ENCODE measurements around the gene TXNDC2.

TXNDC2 gene

DNA sequence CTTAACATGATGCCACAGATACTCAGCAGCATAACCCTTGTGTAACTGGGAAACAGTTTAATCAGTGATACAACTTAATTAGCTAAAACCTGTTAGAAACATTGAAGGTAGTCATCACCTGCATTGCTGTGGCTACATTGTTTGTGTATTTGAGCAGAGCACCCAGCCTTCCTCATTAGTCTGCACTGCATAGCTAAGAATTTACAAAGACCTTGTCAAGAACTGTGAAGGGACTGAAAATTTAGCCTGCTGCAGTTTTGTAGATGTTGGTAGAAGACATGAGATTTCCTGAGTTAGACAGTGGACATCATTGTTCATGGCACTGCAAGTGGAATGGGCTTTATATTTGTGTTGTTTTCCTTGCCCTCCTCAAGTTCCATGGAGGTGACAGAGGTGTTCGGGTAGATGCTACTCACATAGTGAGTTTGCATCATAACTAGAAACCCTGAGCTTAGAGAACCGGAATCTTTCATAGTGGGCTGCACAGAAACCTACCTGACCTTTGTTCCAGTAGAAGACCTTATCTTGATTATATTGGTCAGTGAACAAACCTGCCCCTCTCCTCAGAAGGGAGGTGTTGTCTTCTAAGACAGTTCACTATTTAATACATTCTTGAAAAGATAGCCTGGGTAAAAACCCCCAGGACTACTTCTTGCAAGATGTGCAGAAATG, 40.6 kb downstream of the TXNDC2 start:
- Histone ChIP-seq H3K27ac (peak overlapping the region; percentile 52 to 64), H3K4me1 (peaks cover 0 to 98% (median 33%) of the 10 kb centered on the region in 4 donors), H3K4me3 (no peak overlapping the region), H3K36me3 (no peaks in the 10 kb centered on the region), H3K27me3 (no peaks in the 10 kb centered on the region), H3K9me3 (no peaks in the 10 kb centered on the region)
- intact Hi-C loops (cut with DNase I; ENCODE audit: low total_unique reads): no loop called here
- TF ChIP-seq, protein P1, sequence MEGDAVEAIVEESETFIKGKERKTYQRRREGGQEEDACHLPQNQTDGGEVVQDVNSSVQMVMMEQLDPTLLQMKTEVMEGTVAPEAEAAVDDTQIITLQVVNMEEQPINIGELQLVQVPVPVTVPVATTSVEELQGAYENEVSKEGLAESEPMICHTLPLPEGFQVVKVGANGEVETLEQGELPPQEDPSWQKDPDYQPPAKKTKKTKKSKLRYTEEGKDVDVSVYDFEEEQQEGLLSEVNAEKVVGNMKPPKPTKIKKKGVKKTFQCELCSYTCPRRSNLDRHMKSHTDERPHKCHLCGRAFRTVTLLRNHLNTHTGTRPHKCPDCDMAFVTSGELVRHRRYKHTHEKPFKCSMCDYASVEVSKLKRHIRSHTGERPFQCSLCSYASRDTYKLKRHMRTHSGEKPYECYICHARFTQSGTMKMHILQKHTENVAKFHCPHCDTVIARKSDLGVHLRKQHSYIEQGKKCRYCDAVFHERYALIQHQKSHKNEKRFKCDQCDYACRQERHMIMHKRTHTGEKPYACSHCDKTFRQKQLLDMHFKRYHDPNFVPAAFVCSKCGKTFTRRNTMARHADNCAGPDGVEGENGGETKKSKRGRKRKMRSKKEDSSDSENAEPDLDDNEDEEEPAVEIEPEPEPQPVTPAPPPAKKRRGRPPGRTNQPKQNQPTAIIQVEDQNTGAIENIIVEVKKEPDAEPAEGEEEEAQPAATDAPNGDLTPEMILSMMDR (IDR thresholded peaks at IDR 0.05): no peak
- DNase-seq: no peak

DNA sequence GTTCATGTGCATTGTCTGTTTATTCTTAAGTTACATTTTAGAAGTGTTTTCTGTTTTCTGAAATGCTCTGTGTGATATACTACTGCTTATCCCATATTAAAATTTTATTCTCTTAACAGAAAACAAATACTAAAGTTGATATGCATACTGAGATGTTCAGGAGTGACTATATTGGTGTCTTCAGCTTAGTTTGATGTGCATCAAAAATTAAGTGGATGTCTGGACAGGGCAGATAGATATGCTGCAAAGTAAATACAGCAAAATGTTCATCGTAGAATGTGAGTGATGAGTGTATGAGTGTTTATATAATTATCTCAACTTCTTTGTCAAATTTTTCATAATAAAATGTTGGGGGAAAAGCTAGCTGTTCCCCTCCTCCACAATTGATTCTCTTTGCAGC, 41.2 kb downstream of the TXNDC2 start:
- Histone ChIP-seq H3K36me3 (no peaks in the 10 kb centered on the region), H3K27ac (peak overlapping the region; percentile 52 to 64), H3K27me3 (no peaks in the 10 kb centered on the region), H3K9me3 (no peaks in the 10 kb centered on the region), H3K4me1 (peaks cover 0 to 98% (median 33%) of the 10 kb centered on the region in 4 donors), H3K4me3 (no peak overlapping the region)
- TF ChIP-seq, protein P1 (IDR thresholded peaks at IDR 0.05): no peak
- no peak for DNase-seq
- intact Hi-C loops (cut with DNase I; ENCODE audit: low total_unique reads): no loop called here

DNA sequence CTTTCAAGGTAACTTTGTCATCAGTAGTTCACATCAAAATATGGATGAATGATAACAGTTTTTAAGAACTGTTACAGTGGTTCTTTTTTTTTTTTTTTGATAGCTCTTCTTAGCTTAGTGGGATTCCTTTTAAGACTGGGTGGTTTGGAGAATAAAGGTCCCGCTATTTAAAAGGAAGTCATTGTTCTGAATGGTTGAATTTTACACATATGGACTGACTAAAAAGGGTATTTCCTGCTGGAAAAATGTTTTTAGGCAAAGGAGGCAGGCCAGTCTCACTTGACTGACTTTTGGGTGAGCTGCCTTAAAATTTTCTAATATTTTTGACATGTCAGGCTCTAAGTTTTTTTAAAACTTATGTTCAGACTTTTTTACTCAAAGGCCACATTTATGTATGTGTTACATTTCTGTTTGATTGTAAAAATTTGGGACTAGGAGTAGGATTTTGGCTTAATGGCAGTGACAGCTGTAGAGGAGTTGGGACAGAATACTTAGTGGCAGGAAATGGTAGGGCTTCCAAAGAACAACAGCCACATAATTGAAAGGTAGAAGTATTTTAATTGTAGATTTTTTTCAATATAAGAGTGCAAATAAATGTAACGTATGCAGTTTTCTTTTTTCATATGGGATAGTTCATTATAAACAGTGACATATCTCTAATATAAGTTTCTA, 41.8 kb downstream of the TXNDC2 start:
- DNase-seq: no peak
- TF ChIP-seq, protein P1 (IDR thresholded peaks at IDR 0.05): no peak
- H3K9me3 ChIP-seq: no peaks in the 10 kb centered on the region
- peak overlapping the region in 1 of 2 donors; percentile 24 for H3K27ac ChIP-seq
- intact Hi-C loops (cut with DNase I; ENCODE audit: low total_unique reads): no loop called here
- H3K4me3 ChIP-seq: no peak overlapping the region
- peaks cover 0 to 98% (median 32%) of the 10 kb centered on the region in 4 donors for H3K4me1 ChIP-seq
- H3K27me3 ChIP-seq: no peaks in the 10 kb centered on the region
- peaks cover 0 to 1% (median 0%) of the 10 kb centered on the region in 3 donors for H3K36me3 ChIP-seq

DNA sequence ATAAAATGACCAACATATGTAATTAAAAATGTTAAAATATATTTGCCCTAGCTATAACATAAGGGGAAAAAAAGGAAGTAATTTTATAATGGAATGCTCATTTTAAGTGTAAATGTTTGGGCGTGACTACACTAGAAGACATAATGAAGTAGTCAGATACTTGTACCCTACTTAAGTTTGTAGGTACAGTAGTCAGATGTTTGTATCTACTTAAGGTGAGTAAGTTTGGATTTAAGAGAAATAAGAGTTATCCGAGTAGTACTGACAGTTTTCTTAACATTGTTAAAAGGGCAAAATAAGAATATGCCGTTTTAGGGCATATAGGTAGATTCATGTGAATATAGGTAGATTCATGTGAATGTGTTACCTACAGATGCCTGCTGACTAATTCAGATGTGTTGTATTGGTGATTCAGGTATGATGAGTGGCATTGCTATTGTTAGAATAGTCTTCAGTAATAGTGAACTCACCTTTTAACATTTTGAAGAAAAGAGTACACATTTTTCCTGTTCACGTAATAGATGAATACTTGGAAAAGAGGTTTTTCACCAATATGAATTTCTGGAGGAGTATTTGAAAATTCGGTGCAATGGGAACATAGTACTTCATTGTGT, 43.0 kb downstream of the TXNDC2 start:
- H3K27me3 ChIP-seq: no peaks in the 10 kb centered on the region
- no peak overlapping the region for H3K4me3 ChIP-seq
- H3K4me1 ChIP-seq: peaks cover 0 to 100% (median 33%) of the 10 kb centered on the region in 4 donors
- no peaks in the 10 kb centered on the region for H3K9me3 ChIP-seq
- peaks cover 0 to 14% (median 8%) of the 10 kb centered on the region in 3 donors for H3K36me3 ChIP-seq
- no peak overlapping the region for H3K27ac ChIP-seq
- intact Hi-C loops (cut with DNase I; ENCODE audit: low total_unique reads): no loop called here
- TF ChIP-seq, protein P1 (IDR thresholded peaks at IDR 0.05): no peak
- DNase-seq: no peak

DNA sequence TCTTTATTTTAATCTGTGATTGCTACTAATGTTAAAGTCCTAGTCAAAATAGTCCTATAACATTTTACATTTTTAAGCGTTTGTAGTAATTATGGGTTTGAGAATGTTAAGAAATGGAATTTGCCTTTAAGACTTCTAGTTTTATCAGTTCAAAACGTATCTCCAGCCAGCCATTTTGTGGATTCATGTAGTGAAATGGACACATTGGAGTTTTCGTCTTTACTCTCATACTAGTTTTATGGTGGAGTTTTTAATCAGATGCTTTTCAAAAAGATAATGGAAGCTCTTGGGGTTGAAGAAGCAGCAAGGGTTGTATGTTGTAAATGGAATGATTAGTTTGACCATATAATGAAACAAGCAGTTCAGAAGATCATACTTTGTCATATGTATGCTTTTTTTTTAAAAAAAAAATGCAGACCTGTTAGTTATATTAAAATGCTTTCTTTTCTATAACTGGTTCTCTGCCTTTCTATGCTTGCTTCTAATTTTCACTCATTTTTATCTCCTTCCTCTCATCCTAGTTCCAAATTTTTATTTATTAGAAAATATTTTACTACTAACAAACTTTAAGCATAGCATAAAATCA, 44.6 kb downstream of the TXNDC2 start:
- H3K27me3 ChIP-seq: no peaks in the 10 kb centered on the region
- TF ChIP-seq, protein P1 (IDR thresholded peaks at IDR 0.05): no peak
- intact Hi-C loops (cut with DNase I; ENCODE audit: low total_unique reads): no loop called here
- no peaks in the 10 kb centered on the region for H3K9me3 ChIP-seq
- no peak overlapping the region for H3K27ac ChIP-seq
- H3K4me3 ChIP-seq: no peak overlapping the region
- DNase-seq: no peak
- peaks cover 0 to 92% (median 26%) of the 10 kb centered on the region in 4 donors for H3K4me1 ChIP-seq
- H3K36me3 ChIP-seq: peaks cover 0 to 16% (median 8%) of the 10 kb centered on the region in 3 donors

Measured in tibial artery (tissue), 4 donors.